ENCODE data around the gene ALDH1A3. TPM values are rescaled to one million over a fixed set of nuclear protein-coding genes. Genes with fewer than 3 reads are reported as not detected.

The ALDH1A3 gene
- total RNA-seq, 4 donors from 2014 or later, result 6.7 to 39.4 (median 17.9) TPM

GRCh38 chr15:100873029-100873677 is 6.5 kb upstream of the ALDH1A3 start:
- DNase-seq, result peak; percentile 78
- Histone ChIP-seq H3K36me3 (no peaks in the 10 kb centered on the region), H3K9me3 (no peaks in the 10 kb centered on the region), H3K4me3 (no peak overlapping the region), H3K4me1 (peaks cover 0 to 3% (median 0%) of the 10 kb centered on the region in 4 donors), H3K27me3 (peaks cover 12% of the 10 kb centered on the region), H3K27ac (no peak overlapping the region)
- TF ChIP-seq CTCF (IDR thresholded peaks at IDR 0.05) (peak; percentile 93 to 95 (median 94)), POLR2AphosphoS5 (IDR thresholded peaks at IDR 0.05) (no peak), POLR2A (IDR thresholded peaks at IDR 0.05) (no peak), EP300 (IDR thresholded peaks at IDR 0.05; ENCODE audit: low read depth) (no peak)
- intact Hi-C loops (cut with DNase I; ENCODE audit: low total_unique reads), result loop anchor here (5.0 kb wide), 1 partner anchor 246 kb away; no protein-coding TSS in a partner anchor
- 11 to 41% methylated on average over 1 to 2 of the region's 2 CpGs for WGBS, 2 donors (ENCODE audit: low coverage in 1 of 2)
- in situ Hi-C loops (cut with MboI; ENCODE audit: low pct_ligation_motif_present in 1 of 4, low pct_unique_long_range_greater_than_20kb in 1 of 4, low sequenced_read_pairs in 3 of 4), result loop anchor here (5.0 to 25.0 kb wide), 4 partner anchors 211 to 248 kb away; no protein-coding TSS in a partner anchor

DNA sequence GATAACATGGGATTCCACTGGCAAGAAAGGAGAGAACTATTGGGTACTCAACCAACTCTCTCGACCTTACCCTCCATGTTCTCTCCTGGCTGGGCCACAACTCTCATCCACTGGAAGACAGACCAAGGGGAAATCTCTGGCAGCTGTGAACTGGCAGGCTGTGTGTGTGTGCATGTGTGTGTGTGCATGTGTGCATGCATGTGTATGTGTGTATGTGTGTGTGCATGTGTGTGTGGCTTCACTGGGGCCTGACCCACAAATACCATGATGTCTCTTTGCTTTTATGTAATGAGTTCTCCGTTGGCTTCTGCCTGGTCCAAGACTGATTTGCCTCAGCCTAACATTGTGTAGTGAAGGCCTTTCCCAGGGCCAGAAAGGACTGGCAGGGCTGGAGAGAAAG is 4.1 kb upstream of the ALDH1A3 start:
- in situ Hi-C loops (cut with MboI; ENCODE audit: low pct_ligation_motif_present in 1 of 4, low pct_unique_long_range_greater_than_20kb in 1 of 4, low sequenced_read_pairs in 3 of 4), result loop anchor here in 1 of 4 donors (10.0 kb wide), 1 partner anchor 251 kb away; no protein-coding TSS in a partner anchor
- Histone ChIP-seq H3K27me3 (peaks cover 33% of the 10 kb centered on the region), H3K4me3 (no peak overlapping the region), H3K4me1 (peaks cover 0 to 18% (median 11%) of the 10 kb centered on the region in 4 donors), H3K9me3 (no peaks in the 10 kb centered on the region), H3K27ac (no peak overlapping the region), H3K36me3 (no peaks in the 10 kb centered on the region)
- intact Hi-C loops (cut with DNase I; ENCODE audit: low total_unique reads), result no loop called here
- DNase-seq, result no peak
- TF ChIP-seq CTCF (IDR thresholded peaks at IDR 0.05), result no peak
- no peak for TF ChIP-seq POLR2AphosphoS5 (IDR thresholded peaks at IDR 0.05)
- no peak for TF ChIP-seq EP300 (IDR thresholded peaks at IDR 0.05; ENCODE audit: low read depth)
- no peak for TF ChIP-seq POLR2A (IDR thresholded peaks at IDR 0.05)
- 83 to 100% methylated on average over 1 to 2 of the region's 2 CpGs for WGBS, 2 donors (ENCODE audit: low coverage in 1 of 2)

DNA sequence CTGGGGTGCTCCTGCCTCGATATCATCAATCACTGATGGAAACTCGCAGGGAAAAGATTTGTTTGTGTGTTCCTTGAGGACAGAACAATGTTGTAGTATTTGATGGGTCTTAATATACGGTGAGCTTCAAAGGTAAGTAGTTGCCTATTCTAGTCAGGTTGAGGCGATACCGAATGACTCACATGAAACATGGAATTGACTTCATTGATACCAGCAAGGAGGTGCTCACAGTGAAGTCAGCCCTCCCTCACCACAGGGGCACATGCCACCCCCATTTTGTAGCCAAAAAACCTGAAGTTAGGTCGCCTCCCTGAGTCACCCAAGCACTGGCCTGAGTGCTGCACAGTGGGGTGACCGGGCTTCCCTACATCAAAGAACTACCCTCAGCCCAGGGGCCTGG is 3.7 kb upstream of the ALDH1A3 start:
- WGBS, 2 donors (ENCODE audit: low coverage in 1 of 2), result 95 to 96% methylated on average over 4 to 7 of the region's 7 CpGs
- intact Hi-C loops (cut with DNase I; ENCODE audit: low total_unique reads), result no loop called here
- no peaks in the 10 kb centered on the region for H3K9me3 ChIP-seq
- H3K4me1 ChIP-seq, result peaks cover 0 to 18% (median 12%) of the 10 kb centered on the region in 4 donors
- no peak overlapping the region for H3K4me3 ChIP-seq
- H3K36me3 ChIP-seq, result no peaks in the 10 kb centered on the region
- no peak overlapping the region for H3K27ac ChIP-seq
- TF ChIP-seq POLR2A (IDR thresholded peaks at IDR 0.05) (no peak), CTCF (IDR thresholded peaks at IDR 0.05) (no peak), POLR2AphosphoS5 (IDR thresholded peaks at IDR 0.05) (no peak), EP300 (IDR thresholded peaks at IDR 0.05; ENCODE audit: low read depth) (no peak)
- H3K27me3 ChIP-seq, result peaks cover 38% of the 10 kb centered on the region
- no peak for DNase-seq
- in situ Hi-C loops (cut with MboI; ENCODE audit: low pct_ligation_motif_present in 1 of 4, low pct_unique_long_range_greater_than_20kb in 1 of 4, low sequenced_read_pairs in 3 of 4), result loop anchor here in 1 of 4 donors (10.0 kb wide), 1 partner anchor 251 kb away; no protein-coding TSS in a partner anchor

DNA sequence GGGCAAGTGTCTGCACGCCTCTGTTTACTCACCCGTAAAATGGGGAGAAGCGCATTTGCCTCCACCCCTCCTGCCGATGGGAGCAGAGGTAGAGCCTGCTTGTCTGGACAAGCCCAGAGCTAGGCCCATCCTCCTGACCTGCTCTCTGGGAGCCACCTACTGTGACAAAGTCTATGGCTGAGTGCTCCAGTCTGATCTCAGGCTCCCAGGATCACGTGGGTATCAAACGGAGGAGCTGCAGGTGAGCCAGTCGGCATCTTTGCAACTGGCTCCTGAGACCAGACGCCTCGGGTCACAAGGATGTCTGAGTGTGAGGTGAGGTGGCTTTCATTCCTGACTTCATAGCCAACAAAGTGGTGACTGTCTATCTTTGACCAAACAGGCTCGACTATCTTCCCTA is 2.1 kb upstream of the ALDH1A3 start:
- H3K4me3 ChIP-seq, result no peak overlapping the region
- 87% methylated on average over 3 to 10 of the region's 10 CpGs for WGBS, 2 donors (ENCODE audit: low coverage in 1 of 2)
- no peak overlapping the region for H3K27ac ChIP-seq
- in situ Hi-C loops (cut with MboI; ENCODE audit: low pct_ligation_motif_present in 1 of 4, low pct_unique_long_range_greater_than_20kb in 1 of 4, low sequenced_read_pairs in 3 of 4) (loop anchor here in 1 of 4 donors (10.0 kb wide), 1 partner anchor 253 kb away; no protein-coding TSS in a partner anchor), intact Hi-C loops (cut with DNase I; ENCODE audit: low total_unique reads) (no loop called here)
- H3K27me3 ChIP-seq, result peaks cover 53% of the 10 kb centered on the region
- DNase-seq, result no peak
- H3K9me3 ChIP-seq, result no peaks in the 10 kb centered on the region
- no peak for TF ChIP-seq CTCF (IDR thresholded peaks at IDR 0.05)
- no peak for TF ChIP-seq POLR2AphosphoS5 (IDR thresholded peaks at IDR 0.05)
- no peak for TF ChIP-seq EP300 (IDR thresholded peaks at IDR 0.05; ENCODE audit: low read depth)
- no peak for TF ChIP-seq POLR2A (IDR thresholded peaks at IDR 0.05)
- peaks cover 0 to 18% (median 12%) of the 10 kb centered on the region in 4 donors for H3K4me1 ChIP-seq
- H3K36me3 ChIP-seq, result no peaks in the 10 kb centered on the region
